ENCODE data around the gene PGA4.
"Not testable (repeated sequence)": the region's sequence is repeated elsewhere in the genome, so short reads cannot be mapped to it uniquely, and the experiment has no call there.

DNA sequence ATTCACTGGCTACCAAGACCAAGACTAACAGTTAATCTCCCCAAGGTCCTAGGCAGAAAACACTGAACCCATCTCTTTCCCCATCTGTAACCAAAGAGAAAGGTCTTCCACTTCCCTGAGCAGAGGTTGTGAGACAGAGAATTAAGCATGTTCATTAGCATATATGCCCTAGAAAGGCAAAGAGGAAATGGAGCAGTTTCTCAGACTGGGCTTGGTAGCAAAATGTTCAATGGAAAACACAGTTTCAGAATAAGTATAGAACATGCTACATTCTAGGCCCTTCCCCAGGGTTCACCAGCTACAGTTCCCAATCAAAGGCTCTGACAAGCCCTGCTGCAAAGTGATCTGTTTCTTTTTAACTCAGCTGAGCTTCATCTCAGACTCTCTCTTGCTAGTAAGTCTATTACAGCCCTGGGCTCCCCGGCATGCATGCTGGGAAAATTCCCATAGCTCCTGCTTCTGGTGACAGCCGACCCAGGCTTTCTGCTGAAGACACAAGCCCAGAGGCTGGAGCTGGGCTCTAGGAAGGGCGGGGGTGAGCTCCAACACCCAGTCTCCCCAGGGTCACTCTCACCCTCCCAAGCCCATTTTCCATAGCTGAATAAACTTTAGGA, 8.3 kb upstream of the PGA4 start:
- TF ChIP-seq POLR2A (IDR thresholded peaks at IDR 0.05): not testable (repeated sequence)
- TF ChIP-seq, protein P1, sequence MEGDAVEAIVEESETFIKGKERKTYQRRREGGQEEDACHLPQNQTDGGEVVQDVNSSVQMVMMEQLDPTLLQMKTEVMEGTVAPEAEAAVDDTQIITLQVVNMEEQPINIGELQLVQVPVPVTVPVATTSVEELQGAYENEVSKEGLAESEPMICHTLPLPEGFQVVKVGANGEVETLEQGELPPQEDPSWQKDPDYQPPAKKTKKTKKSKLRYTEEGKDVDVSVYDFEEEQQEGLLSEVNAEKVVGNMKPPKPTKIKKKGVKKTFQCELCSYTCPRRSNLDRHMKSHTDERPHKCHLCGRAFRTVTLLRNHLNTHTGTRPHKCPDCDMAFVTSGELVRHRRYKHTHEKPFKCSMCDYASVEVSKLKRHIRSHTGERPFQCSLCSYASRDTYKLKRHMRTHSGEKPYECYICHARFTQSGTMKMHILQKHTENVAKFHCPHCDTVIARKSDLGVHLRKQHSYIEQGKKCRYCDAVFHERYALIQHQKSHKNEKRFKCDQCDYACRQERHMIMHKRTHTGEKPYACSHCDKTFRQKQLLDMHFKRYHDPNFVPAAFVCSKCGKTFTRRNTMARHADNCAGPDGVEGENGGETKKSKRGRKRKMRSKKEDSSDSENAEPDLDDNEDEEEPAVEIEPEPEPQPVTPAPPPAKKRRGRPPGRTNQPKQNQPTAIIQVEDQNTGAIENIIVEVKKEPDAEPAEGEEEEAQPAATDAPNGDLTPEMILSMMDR (IDR thresholded peaks at IDR 0.05): not testable (repeated sequence)

Measured in lower leg skin (tissue), 3 donors.